Keratinocyte (primary cell): Measurements from ENCODE around the gene GATA3. TPM values are rescaled to one million over a fixed set of nuclear protein-coding genes. Genes with fewer than 3 reads are reported as not detected.
A peak's percentile ranks its signal among the peaks of the same experiment; 100 is the strongest.

ENCODE experiments used
- DNase-seq: peaks from one replicate; pipeline ENCODE4 v3.0.0-alpha.2; 2011; ENCODE audit warnings: low read depth, missing footprints, low spot score
- FAIRE-seq: peaks from 2 replicates; lab custom pipeline; 2011; peaks lifted over from hg19 to GRCh38; lab: Jason Lieb, UNC
- H2AFZ ChIP-seq: 2 replicates; pipeline ENCODE4 v1.6.0; 2012; ENCODE audit warnings: low read length, control low read depth, inconsistent platforms; ENCODE audit not compliant: control insufficient read depth
- H3K27ac ChIP-seq: 2 replicates; pipeline ENCODE4 v1.5.1; 2011; ENCODE audit warnings: low read length; ENCODE audit not compliant: control insufficient read depth, insufficient read depth
- H3K27me3 ChIP-seq: 3 replicates; pipeline ENCODE4 v1.6.0; 2011; ENCODE audit warnings: low read length; ENCODE audit not compliant: control insufficient read depth, insufficient read depth; ENCODE audit errors: extremely low read depth
- H3K36me3 ChIP-seq, 2 experiments: 2 replicates in 1 of 2; 3 replicates in 1 of 2; pipeline ENCODE4 v1.5.1; 2011; ENCODE audit warnings: low read length in 2 of 2, mild to moderate bottlenecking in 1 of 2; ENCODE audit not compliant: control insufficient read depth in 2 of 2, insufficient read depth in 2 of 2; ENCODE audit errors: extremely low read depth in 1 of 2
- H3K4me1 ChIP-seq: 3 replicates; pipeline ENCODE4 v1.5.1; 2011; ENCODE audit warnings: low read length; ENCODE audit not compliant: control insufficient read depth, insufficient read depth; ENCODE audit errors: extremely low read depth
- H3K4me2 ChIP-seq: 3 replicates; pipeline ENCODE4 v1.6.0; 2011; ENCODE audit warnings: low read depth, low read length; ENCODE audit not compliant: control insufficient read depth, insufficient read depth; ENCODE audit errors: extremely low read depth
- H3K4me3 ChIP-seq, 3 experiments: fragments of 200-600 bp in 1 of 3; sonication (generic) in 1 of 3; 2 replicates in 2 of 3; 3 replicates in 1 of 3; pipeline ENCODE4 v1.5.1; 2011 to 2016; ENCODE audit warnings: low read length in 3 of 3, mild to moderate bottlenecking in 3 of 3, control low read depth in 2 of 3, inconsistent platforms in 1 of 3, low read depth in 1 of 3, mixed read lengths in 1 of 3, mixed run types in 1 of 3, moderate library complexity in 1 of 3; ENCODE audit not compliant: control insufficient read depth in 2 of 3, insufficient read depth in 2 of 3; ENCODE audit errors: extremely low read depth in 1 of 3
- H3K79me2 ChIP-seq: 2 replicates; pipeline ENCODE4 v1.6.0; 2012; ENCODE audit warnings: low read length; ENCODE audit not compliant: control insufficient read depth, insufficient read depth
- H3K9ac ChIP-seq: 3 replicates; pipeline ENCODE4 v1.6.0; 2011; ENCODE audit warnings: low read length; ENCODE audit not compliant: control insufficient read depth, insufficient read depth; ENCODE audit errors: extremely low read depth
- H3K9me1 ChIP-seq: 3 replicates; pipeline ENCODE4 v1.6.0; 2011; ENCODE audit warnings: low read length; ENCODE audit not compliant: control insufficient read depth, insufficient read depth; ENCODE audit errors: extremely low read depth
- H3K9me3 ChIP-seq: 2 replicates; pipeline ENCODE4 v1.5.1; 2012; ENCODE audit warnings: low read depth, low read length; ENCODE audit not compliant: control insufficient read depth
- H4K20me1 ChIP-seq: 3 replicates; pipeline ENCODE4 v1.6.0; 2011; ENCODE audit warnings: low read length; ENCODE audit not compliant: control insufficient read depth, insufficient read depth; ENCODE audit errors: extremely low read depth
- EZH2 ChIP-seq: IDR thresholded peaks from one replicate; pipeline ENCODE4 v1.6.1; 2012; ENCODE audit warnings: inconsistent platforms, mild to moderate bottlenecking, low read length, moderate library complexity
- dilution Hi-C: fragments of 300-500 bp; cut with MboI; formaldehyde crosslinking; loops from one replicate; pipeline ENCODE4 v1.7.0; 2020; ENCODE audit warnings: low sequenced_read_pairs; ENCODE audit not compliant: extremely low pct_ligation_motif_present
- polyA minus RNA-seq, 3 experiments: library from RNA; depleted of rRNA, polyadenylated mRNA; stranded (reverse); fragments of >200 nt; gene quantifications; 1 replicate in 1 of 3; 2 replicates in 1 of 3; 3 replicates in 1 of 3; pipeline ENCODE4 v1.2.3, GENCODE V29; 2011
- polyA plus RNA-seq, 5 experiments: library from polyadenylated mRNA; depleted of rRNA in 3 of 5; stranded (reverse) in 3 of 5; stranded (forward) in 1 of 5; unstranded in 1 of 5; fragments of >200 nt; gene quantifications; 1 replicate in 1 of 5; 2 replicates in 3 of 5; 3 replicates in 1 of 5; pipeline versions ENCODE4 v1.2.1 to v1.2.3, GENCODE V29; 2011 to 2012; ENCODE audit warnings: missing spikeins in 2 of 5, low read depth in 1 of 5, low replicate concordance in 1 of 5
- TF ChIP-seq, protein P1 (sequence below), 3 experiments: IDR thresholded peaks in 1 of 3; conservative IDR thresholded peaks in 1 of 3; optimal IDR thresholded peaks in 1 of 3; 2 replicates in 2 of 3; 3 replicates in 1 of 3; pipeline versions ENCODE3 to v1.5.1; 2011; ENCODE audit warnings: low read length in 3 of 3, mild to moderate bottlenecking in 3 of 3, moderate library complexity in 2 of 3, control low read depth in 1 of 3, inconsistent platforms in 1 of 3; ENCODE audit not compliant: insufficient read depth in 2 of 3; ENCODE audit errors: extremely low read depth in 1 of 3

Gene GATA3
- polyA plus RNA-seq = 1.7 to 7.7 TPM (median 4.0 TPM) in 3 replicates
- 13.3 TPM for polyA plus RNA-seq (2011; ENCODE audit: low read depth)
- 4.7 and 5.3 TPM in 2 replicates for polyA plus RNA-seq (2011; cell fraction: cytosol; rRNA removed)
- 15.8 and 15.9 TPM in 2 replicates for polyA plus RNA-seq (2011; cell fraction: nucleus; rRNA removed)
- polyA plus RNA-seq (2012; ENCODE audit: low replicate concordance) = 20.8 and 33.0 TPM in 2 replicates
- 1.0 to 7.4 TPM (median 1.9 TPM) in 3 replicates for polyA minus RNA-seq
- 4.4 TPM for polyA minus RNA-seq (2011; cell fraction: cytosol; rRNA and poly(A)+ RNA removed)
- 5.5 and 5.8 TPM in 2 replicates for polyA minus RNA-seq (2011; cell fraction: nucleus; rRNA and poly(A)+ RNA removed)

DNA sequence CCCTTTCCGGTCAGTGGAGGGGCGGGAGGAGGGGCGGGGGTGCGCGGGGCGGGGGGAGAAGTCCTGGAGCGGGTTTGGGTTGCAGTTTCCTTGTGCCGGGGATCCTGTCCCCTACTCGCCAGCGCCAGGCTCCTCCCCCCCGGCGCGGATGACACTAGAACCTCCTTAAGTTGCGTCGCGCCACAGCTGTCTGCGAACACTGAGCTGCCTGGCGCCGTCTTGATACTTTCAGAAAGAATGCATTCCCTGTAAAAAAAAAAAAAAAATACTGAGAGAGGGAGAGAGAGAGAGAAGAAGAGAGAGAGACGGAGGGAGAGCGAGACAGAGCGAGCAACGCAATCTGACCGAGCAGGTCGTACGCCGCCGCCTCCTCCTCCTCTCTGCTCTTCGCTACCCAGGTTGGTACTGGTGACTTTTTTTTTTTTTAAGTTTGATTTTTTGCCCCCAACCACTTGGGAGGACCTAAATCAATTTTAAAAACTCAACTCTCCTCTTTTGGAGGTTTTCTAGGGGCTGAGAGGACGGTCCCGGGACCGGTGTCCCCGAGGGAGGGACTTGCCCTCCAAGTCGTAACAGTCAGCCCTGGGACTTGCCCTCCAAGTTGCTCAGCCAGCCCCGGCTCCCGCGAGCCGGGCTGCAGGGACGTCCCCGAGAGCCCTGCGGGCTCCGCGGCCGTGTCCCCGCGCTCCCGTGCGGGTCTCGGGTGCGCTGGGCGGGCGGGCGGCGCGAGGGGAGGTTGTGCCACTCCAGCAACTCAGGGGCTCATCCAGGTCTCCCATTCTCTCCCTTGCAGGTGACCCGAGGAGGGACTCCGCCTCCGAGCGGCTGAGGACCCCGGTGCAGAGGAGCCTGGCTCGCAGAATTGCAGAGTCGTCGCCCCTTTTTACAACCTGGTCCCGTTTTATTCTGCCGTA, at the start of gene GATA3:
Gene GATA3 (plus strand): TSS at position 195 of the 914 bp plus-strand sequence. CDS start 968 bp downstream, outside the sequence.
- no peaks in the 10 kb centered on the region for H3K9me1 ChIP-seq

DNA sequence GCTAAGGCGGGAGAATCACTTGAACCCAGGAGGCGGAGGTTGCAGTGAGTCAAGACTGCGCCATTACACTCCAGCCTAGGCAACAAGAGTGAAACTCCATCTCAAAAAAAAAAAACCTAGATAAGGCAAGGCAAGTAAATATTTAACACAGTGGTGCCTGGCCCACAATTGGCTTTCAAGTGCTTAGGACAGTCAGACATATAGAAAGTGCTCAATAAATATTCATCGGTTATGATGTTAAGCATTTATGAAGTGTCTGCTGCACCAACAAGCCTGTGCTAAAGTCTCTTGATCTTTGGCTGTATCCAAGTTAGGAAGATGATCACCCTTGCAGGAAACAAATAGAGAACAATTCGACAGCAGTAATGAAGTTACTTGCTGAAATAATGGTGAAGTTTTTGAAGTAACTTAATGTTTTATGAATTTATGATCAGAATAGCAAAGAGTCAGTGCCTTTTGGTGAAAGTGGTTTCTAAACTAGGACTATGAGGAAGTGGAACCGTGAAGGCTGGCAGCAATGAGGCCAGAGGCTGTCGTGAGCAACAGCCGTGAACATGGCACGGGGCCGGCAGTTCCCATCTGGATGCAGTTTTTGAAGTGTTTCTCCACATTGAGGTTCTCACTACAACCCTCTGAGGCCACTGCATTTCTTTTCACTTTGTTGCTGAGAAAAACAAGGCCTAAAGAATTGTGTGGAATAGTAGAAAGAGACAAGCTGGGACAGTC, 48.1 kb upstream of the GATA3 start:
- FAIRE-seq = no peak
- no peak overlapping the region for H3K27ac ChIP-seq

More for the DNA sequence above, at the start of gene GATA3:
- peak within 1 kb of the TSS; percentile 87 for H3K27ac ChIP-seq
- H3K9ac ChIP-seq = peak within 1 kb of the TSS; percentile 86
- H3K79me2 ChIP-seq = peaks cover 49% of the 10 kb centered on the region
- peak within 1 kb of the TSS; percentile 82 to 97 (median 87) for H3K4me3 ChIP-seq
- no peak for TF ChIP-seq EZH2
- TF ChIP-seq, protein P1, sequence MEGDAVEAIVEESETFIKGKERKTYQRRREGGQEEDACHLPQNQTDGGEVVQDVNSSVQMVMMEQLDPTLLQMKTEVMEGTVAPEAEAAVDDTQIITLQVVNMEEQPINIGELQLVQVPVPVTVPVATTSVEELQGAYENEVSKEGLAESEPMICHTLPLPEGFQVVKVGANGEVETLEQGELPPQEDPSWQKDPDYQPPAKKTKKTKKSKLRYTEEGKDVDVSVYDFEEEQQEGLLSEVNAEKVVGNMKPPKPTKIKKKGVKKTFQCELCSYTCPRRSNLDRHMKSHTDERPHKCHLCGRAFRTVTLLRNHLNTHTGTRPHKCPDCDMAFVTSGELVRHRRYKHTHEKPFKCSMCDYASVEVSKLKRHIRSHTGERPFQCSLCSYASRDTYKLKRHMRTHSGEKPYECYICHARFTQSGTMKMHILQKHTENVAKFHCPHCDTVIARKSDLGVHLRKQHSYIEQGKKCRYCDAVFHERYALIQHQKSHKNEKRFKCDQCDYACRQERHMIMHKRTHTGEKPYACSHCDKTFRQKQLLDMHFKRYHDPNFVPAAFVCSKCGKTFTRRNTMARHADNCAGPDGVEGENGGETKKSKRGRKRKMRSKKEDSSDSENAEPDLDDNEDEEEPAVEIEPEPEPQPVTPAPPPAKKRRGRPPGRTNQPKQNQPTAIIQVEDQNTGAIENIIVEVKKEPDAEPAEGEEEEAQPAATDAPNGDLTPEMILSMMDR (optimal IDR thresholded peaks at IDR 0.05 in 1 of 3, IDR thresholded peaks at IDR 0.05 in 1 of 3, conservative IDR thresholded peaks at IDR 0.05 in 1 of 3; ENCODE audit: extremely low read depth in 1 of 3, insufficient read depth in 2 of 3, low read length in 3 of 3) = no peak
- H3K36me3 ChIP-seq = peaks cover 5 to 7% of the 10 kb centered on the region in 2 experiments
- H3K4me1 ChIP-seq = peaks cover 24% of the 10 kb centered on the region
- dilution Hi-C loops = no loop called here
- H4K20me1 ChIP-seq = no peaks in the 10 kb centered on the region
- H2AFZ ChIP-seq = peak within 1 kb of the TSS; percentile 37
- H3K4me2 ChIP-seq = peak within 1 kb of the TSS; percentile 95
- no peaks in the 10 kb centered on the region for H3K9me3 ChIP-seq
- no peaks in the 10 kb centered on the region for H3K27me3 ChIP-seq
- FAIRE-seq = no peak
- DNase-seq = peak; percentile 60

More for the DNA sequence above, 48.1 kb upstream of the GATA3 start:
- Histone ChIP-seq H4K20me1 (no peaks in the 10 kb centered on the region), H3K79me2 (no peaks in the 10 kb centered on the region), H3K4me2 (no peak overlapping the region), H3K4me3 (no peak overlapping the region), H3K27me3 (no peaks in the 10 kb centered on the region), H3K4me1 (no peaks in the 10 kb centered on the region), H3K9ac (no peak overlapping the region), H3K9me1 (no peaks in the 10 kb centered on the region), H3K36me3 (peaks cover 0 to 3% of the 10 kb centered on the region in 2 experiments), H3K9me3 (no peaks in the 10 kb centered on the region), H2AFZ (no peak overlapping the region)
- TF ChIP-seq, protein P1 (optimal IDR thresholded peaks at IDR 0.05 in 1 of 3, IDR thresholded peaks at IDR 0.05 in 1 of 3, conservative IDR thresholded peaks at IDR 0.05 in 1 of 3; ENCODE audit: extremely low read depth in 1 of 3, insufficient read depth in 2 of 3, low read length in 3 of 3) = no peak
- no peak for TF ChIP-seq EZH2
- no peak for DNase-seq
- dilution Hi-C loops = no loop called here
